NCI-H748 treated with DMSO at 0.1 percent for 48 hours (cell line): ENCODE measurements around the gene ADH5.
A peak's percentile ranks its signal among the peaks of the same experiment; 100 is the strongest.
"Not testable (repeated sequence)": the region's sequence is repeated elsewhere in the genome, so short reads cannot be mapped to it uniquely, and the experiment has no call there.

ENCODE experiments used
- DNase-seq: peaks from one replicate; lab custom pipeline; 2025; lab: John Stamatoyannopoulos, UW

ADH5 gene

DNA sequence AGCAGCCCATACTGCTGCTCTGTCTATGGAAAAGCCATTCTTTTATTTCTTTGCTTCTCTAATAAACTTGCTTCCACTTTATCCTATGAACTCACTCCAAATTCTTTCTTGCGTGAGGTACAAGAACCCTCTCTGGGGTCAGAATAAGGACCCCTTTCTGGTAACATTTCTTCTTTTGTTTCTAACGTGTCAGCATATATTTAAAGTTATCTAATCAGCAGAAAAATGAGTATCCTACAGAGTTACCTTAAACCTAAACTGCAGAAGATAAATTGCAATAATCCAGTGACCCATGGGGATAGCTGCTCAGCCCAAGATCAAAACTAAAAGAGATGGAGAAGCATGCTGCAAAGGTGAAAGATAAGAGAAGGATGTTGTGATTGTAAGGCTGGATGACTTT lies 4.0 kb downstream of the ADH5 start:
- no peak for DNase-seq

DNA sequence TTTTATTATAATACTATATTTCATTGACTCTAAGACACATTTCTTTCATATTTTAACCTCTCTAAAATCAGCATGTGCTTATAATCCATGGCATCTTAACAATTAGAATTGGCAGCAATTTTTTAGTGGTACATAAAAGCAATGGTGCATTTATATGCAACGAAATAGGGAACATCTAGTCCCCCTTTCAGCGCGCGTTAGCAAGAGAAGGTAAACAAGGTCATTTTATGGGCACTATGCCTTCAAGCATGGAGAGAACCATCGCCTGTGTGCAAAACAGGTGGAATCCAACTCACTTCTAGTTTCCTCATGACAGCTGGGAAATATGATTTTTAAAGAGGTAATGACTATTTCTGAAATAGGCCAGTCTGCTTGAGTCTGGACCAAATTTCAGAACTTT lies 6.4 kb downstream of the ADH5 start:
- DNase-seq, result no peak

DNA sequence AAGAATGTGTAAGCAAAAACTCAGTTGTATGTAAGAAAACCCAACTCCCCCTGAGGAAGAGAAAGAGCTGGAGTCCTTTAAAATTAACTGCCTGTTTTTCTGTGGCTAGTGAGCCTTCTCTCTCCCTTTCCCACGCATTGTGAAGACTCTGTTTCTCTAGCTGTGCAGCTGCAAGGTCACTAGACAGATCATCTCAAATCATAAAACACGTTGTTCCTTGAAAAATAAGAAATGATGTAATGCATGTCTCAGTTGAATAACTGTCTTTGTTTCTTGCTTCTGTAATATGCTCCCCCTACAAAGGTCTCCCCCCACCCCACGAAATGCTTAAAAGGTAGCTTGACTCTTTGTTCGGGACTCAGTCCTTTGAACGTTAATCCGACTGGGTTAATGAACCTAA lies 7.7 kb downstream of the ADH5 start:
- not testable (repeated sequence) for DNase-seq

DNA sequence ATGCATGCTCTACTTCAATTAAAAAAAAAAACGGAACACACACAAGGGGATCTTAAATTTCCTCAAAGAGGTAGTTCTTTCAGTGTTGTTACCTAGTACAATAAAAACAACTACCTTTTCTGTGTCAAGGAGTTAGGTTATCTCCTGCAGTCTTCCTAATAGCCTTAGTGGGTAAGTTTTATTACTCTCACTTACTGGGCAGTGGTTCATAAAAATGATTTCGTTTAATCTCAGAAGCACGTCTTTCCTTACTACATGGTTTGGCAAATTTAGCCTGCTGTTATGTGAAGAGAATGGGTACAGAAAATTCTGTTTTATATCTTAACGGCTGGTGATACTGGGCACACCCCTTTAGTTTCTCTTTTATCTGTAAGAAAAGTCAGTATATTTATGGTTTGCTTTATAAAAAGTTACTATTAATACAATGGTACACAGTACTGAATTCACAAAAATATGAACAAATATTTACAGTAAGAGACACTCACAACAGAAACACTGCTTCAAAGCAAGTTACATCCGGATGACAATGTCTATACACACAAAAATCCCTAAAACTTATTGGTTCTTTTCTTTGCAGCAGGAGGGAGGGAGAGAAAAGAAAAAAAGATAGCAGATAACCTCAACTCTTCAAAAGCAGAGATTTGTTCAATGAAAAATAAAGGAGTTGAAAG lies 8.8 kb downstream of the ADH5 start:
- no peak for DNase-seq

DNA sequence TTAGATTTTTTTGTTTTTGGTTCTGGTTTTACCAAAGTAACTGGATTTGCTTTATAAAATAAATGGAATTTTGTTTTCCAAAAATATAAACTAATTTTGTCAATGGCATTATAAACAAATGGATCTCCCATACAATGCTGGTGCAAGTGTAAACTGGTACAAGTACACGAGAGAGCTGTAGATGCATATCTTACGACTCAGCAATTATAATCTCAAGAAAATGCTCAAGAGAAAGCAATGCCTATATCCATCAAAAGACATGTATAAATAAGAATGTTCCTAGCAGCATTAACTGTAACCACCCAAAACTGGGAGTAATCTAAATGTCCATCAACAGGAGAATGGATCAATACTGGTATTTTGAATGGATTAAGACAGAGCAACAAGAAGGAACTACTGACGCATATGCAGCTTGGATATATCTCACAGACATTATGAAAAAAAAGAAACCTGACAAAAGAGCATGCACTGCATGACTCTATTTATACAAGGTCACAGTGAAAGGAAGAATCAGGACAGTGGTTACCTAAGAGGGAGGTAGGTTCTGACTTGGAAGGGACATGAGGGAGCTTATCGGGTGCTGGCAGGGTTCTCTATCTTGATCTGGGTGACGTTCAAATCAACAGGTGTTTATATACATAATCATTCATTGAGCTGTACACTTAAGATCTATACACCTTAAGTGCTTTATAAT lies 9.5 kb downstream of the ADH5 start:
- DNase-seq, result no peak

DNA sequence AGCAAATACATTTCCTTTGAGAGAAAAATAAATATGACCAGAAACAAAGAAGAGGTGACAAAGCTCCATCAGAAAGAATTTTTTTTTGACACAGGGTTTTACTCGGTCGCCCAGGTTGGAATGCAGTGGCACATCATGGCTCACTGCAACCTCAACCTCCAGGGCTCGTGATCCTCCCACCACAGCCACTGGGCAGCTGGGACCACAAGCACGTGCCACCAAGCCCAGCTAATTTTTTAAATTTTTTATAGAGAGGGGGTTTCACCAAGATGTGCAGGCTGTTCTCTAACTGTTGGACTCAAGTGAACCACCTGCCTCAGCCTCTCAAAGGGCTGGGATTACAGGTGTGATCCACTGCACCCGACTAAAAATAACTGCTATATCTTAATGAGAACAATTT lies 10.3 kb downstream of the ADH5 start:
- no peak for DNase-seq

DNA sequence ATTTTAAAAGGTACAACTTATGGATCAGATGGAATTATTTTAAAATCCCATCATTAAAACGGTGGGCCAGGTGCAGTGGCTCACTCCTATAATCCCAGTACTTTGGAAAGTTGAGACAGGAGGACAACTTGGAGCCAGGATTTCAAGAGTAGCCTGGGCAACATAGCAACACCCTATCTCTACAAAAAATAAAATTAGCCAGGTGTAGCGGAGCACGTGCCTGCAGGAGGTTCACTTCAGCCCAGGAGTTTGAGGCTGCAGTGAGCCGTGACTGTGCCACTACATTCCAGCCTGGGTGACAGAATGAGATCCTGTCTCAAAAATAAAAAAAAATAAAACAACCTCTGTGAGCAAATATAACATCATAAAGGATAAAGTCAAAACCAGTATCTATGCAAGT lies 11.4 kb downstream of the ADH5 start:
- DNase-seq, result no peak

DNA sequence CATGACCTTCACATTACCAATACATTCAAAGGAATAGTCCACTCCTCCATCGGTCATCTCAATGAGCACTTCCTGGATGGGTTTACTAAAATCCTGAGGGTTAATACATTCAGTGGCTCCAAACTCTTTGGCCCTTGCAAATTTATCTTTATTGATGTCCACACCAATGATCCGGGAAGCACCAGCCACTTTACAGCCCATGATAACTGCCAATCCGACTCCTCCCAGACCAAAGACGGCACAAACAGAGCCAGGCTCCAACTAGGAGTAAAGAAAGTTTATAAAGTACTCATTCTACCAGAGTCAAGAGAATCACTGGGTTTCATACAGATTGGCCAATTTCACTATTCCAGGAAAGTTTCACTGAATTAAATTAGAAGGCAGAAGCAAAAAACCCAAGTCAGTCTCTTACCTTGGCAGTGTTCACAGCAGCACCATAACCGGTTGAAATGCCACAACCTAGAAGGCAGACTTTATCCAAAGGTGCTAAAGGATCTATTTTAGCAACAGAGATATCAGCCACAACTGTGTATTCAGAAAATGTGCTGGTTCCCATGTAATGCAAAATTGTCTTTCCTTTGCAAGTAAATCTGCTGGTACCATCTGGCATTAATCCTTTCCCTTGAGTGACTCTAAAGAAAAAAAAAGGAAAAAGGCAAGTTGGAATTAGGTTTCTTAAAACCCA lies 12.2 kb downstream of the ADH5 start:
- DNase-seq, result no peak

DNA sequence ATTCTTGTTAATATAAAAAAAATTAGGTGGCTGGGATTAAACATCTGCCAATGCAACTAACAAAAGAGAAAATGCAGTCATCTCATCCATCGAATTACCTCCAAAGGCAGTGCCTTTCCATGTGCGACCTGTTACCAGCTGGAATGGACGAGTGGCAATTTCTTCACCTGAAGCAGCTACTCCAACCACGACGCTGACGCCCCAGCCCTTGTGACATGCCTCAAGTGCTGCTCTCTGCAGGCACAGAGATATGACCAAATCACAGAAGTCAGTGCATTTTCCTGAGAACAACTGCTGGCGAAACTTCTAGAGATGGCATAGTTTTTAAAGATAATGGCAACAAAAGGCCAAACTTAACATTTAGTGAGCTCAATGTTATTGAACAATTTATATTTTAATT lies 13.8 kb downstream of the ADH5 start:
- DNase-seq, result no peak

DNA sequence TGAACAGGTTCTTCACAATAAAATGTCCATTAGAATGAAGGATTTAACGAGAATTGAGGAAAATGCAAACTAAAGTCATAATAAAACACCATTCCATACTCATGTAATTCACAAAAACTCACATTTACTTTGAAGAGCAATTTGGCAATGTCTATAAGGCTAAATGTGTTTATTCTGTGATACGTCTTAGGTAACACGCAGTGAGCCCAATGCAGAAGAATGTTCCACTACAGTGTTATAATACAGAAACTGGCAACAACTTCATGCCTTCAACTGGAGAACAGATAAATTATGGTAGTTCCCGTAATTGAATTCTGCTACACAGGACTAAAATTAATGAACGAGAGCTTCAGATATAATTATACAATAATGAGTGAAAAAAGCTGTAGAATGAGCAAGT lies 17.4 kb downstream of the ADH5 start:
- no peak for DNase-seq

DNA sequence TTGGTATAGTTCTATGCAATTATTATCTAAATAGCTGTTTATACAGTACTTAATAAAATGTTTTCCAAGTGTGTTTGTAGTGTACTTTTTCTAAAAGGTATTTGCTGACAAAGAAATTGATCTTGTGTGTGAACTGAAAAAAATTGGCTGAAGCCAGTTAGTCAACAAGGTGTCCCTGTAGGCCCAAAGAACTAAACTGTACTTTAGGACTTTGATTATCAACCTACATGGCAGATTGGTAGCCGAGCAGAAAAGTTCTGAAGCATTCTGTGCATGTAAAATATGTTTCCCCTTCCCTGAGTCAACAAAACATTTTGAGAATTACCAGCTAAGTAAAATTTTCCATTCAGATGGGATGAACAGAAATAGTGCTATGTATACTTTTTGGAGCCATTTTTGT lies 21.0 kb downstream of the ADH5 start:
- DNase-seq, result no peak

DNA sequence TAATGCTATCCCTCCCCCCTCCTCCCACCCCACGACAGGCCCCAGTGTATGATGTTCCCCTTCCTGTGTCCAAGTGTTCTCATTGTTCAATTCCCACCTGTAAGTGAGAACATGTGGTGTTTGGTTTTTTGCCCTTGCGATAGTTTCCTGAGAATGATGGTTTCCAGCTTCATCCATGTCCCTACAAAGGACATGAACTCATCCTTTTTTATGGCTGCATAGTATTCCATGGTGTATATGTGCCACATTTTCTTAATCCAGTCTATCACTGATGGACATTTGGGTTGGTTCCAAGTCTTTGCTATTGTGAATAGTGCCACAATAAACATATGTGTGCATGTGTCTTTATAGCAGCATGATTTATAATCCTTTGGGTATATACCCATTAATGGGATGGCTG lies 23.1 kb downstream of the ADH5 start:
- DNase-seq, result not testable (repeated sequence)

DNA sequence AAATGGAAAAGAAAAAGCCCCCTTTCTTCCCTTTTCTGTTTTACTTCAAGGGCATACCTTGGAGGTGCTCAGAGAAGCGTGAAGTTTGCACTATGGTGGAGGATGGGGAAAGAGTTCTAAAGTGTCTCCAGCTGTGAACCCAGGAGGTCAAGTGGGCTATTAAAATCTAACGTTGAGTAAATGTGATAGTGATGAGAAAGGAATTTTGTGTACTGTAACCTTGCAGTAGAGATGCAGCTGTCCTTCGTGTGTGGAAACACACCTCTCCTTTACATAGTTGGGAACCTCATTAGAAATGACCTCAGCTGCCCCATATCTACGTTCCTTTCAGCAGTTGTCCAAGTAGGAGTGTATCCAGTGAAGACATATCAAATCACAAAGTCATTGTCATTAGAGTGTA lies 26.5 kb downstream of the ADH5 start:
- DNase-seq, result peak; percentile 6

DNA sequence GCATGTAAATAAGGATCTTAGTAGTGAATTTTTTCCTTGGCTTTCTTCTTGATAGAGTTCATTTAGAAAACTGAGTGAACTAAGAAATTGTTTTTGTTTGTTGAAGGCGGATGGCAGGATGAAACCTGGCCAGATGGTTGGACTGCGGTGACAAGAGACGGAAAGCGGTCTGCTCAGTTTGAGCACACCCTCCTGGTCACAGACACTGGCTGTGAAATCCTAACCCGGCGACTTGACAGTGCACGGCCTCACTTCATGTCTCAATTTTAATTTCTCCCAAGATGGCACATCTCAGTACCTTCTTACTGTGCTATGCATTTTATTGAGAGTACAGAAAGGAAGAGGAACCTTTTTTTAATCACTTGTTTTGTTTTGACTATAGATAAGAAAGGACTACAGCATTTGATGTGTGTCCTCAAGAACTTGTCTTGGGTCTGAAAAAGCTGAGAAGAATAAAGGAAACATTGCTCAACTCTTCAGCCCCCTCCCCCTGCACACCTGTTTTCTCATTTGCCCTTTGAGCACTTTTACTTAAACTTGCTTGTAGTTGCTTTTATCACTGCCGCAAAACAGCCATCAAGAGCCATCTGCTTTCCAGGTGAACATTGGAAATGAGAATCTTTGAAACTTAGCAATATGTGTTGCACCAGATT lies 27.4 kb downstream of the ADH5 start:
- no peak for DNase-seq

DNA sequence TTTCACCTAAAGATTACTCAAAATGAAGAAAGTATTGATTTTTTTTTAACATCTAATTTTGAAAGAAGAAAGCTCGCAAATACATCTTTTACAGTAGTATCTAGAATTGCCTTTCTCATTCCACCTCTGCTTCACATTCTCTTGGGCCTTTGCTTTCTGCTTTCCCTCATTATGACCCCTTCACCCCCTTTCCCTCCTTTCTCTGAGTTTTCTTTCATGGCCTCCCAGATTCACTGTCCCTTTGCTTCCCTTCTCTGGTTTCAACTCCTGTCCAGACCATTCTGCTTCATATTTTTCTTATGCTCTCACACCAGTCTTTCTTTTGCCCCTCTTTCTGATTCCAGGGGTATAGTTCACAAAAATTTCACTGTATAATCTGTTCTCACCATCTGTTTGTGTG lies 29.0 kb downstream of the ADH5 start:
- DNase-seq, result no peak

DNA sequence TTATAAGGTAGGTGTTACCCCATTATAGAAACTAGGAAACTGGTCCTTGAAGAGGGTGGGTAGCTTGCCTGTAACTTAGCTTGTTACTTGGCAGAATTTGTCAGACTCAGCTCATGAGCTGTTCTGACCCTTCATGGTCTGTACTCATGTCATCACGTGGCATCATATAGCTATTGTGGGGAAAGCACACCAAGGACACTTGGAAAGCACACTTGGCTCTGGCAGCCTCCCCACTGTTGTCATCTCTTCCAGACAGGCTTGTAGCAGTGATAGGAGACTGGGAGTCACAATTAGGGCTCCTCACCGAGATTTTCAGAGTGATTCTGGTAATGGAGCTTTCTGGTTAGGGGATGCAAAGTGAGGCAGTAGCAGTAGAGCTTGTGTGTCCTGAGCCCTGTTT lies 30.4 kb downstream of the ADH5 start:
- DNase-seq, result no peak

DNA sequence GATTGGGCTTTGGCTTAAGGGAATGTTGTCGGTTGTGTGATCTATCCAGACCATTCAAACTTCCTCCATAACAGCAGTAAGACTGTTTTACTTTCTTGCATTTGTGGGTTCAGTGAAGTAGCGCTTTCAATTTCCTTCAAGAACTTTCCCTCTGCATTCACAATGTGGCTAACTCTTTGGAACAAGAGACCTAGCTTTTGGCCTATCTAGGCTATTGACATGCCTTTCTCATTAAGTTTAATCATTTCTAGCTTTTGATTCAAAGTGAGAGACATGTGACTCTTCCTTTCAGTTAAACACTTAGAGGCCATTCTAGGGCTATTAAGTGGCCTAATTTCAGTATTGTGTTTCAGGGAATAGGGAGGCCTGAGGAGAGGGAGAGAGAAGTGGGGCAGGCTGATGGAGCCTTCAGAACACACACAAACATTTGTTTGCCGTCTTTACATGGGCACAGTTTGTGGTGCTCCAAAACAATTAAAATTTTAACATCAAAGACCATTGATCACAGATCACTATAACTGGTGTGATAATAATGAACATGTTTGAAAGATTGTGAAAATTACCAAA lies 34.1 kb downstream of the ADH5 start:
- DNase-seq, result no peak

DNA sequence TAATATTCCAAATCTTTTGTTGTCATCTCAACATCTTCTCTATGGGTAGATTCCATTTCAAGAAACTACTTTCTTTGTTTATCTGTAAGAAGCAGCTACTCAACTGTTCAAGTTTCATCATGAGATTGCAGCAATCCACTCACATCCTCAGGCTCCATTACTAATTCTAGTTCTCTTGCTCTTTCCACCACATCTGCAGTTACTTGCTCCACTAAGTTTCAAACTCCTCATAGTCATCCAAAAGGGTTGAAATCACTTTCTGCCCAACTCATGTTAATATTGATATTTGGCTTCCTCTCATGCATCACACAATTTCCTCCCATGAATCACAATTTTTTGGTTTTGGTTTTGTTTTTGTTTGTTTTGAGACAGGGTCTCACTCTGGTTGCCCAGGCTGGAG lies 35.7 kb downstream of the ADH5 start:
- DNase-seq, result no peak

DNA sequence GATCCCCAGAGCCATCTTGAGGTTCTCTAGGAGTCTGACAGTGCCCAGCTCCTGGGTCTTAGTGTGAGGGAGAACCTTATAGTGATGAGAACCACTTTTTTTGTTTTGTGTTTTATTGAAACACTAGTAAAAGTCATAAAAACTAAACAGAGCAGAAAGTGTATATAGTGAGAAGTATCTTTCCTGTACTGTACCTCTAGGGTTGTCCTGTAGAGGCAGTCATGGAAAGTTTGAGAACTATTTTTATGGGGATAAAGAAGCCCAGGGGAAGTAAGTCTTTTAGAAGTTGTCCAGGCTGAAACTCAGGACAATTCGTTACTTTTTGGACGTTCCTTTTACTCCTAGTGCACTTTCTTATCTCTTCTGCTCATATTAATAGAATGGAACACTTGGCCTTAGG lies 40.9 kb downstream of the ADH5 start:
- DNase-seq, result no peak

DNA sequence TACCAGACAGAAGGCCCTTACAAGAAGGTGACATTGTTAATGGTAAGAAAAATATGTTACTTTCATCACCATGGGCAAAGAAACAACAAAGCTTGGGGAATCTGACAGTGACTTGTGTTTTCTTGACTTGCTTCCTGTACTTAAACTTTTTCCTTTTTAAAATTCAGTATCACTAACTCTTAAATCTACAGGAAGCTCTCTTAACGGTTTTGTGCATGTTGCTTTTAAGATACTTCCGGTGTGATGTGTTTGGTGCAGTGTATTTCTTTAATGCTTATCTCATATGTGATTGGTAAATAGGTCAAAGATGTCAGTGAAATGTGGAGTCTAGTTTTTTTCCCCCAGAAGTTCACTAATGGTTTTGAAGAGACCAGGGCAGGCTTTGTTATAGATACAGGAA lies 45.2 kb downstream of the ADH5 start:
- DNase-seq, result no peak

DNA sequence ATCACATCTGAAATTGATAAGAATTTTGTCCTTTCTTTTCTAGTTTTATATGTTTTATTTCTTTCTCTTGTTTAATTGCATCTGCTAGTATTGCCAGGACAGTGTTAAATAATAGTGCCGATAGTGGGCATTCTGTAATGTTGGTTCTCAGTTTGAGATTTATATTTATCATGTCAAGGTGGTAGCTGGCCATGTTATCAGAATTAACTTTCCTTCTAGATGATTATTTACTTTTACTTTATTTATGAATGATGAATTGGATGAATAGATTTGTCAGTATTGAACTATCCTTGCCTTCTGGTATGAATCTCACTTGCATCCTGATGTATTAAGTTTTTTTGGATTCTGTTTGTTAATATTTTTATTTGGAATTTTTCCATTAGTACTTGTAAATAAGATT lies 50.4 kb downstream of the ADH5 start:
- DNase-seq, result no peak

DNA sequence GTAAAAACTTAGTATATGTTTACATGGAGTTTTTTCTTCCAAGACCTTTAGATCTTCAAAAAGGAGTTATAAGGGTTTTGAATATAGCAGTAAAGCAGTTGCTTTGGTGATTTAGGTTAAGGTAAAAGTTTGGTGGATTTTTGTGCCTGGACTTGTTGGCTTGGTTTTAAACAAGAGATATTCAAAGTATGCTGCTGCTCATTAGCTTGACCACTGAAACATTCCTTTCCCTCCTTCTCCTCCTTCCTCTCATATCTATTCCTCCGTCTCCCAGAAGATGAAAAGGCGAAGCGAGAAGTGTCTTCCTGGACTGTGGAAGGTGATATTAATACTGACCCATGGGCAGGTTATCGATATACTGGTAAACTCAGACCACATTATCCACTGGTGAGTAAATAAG lies 54.6 kb downstream of the ADH5 start:
- DNase-seq, result no peak

DNA sequence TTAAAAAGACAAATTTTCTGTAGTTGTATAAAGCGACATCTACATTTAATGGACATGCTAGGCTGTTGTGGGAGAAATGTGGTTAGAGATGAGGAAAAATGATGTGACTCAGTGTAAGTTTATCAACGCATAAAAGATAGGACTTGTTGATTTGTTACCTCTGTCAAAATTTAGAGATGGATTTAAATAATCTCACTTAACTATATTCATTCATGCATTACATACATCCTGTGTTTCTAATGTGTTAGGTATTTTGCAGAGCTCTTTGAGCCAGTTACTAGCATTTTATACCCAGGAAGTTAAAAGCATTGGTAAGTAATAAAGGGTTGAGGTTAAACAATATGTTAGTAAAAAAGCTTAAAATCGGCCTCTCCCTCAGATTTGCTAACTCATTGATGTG lies 58.7 kb downstream of the ADH5 start:
- DNase-seq, result no peak
